ENCODE results near the gene OCA2.

DNA sequence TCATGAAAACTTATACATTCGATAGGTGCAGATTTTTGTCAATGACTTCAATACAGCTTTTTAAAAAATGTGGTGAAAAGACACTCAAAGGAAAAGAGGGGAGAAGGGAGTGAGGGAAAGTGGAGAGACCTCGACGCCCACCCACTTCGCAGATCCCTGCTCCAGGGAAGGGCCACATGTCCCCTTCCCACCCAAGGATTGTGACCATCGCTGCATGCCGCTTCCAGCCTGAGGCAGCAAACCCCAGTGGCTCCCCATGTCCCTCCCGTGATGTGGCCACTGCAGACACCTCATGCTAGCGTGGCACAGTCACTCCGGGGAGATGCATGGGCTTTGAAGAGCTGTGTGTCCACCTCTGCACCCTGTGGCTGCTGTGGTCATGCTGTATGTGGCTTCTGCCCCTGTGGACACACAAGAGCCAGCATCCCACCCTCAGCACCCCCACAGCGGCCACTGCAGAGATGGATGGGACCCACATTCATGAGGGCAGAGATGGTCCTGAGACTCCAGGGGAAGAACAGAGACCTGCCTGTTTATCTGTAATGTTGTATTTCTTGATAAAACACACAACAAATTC lies 230.2 kb downstream of the OCA2 start:
- TF ChIP-seq, protein P1, sequence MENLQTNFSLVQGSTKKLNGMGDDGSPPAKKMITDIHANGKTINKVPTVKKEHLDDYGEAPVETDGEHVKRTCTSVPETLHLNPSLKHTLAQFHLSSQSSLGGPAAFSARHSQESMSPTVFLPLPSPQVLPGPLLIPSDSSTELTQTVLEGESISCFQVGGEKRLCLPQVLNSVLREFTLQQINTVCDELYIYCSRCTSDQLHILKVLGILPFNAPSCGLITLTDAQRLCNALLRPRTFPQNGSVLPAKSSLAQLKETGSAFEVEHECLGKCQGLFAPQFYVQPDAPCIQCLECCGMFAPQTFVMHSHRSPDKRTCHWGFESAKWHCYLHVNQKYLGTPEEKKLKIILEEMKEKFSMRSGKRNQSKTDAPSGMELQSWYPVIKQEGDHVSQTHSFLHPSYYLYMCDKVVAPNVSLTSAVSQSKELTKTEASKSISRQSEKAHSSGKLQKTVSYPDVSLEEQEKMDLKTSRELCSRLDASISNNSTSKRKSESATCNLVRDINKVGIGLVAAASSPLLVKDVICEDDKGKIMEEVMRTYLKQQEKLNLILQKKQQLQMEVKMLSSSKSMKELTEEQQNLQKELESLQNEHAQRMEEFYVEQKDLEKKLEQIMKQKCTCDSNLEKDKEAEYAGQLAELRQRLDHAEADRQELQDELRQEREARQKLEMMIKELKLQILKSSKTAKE (CRISPR knock-in tag; IDR thresholded peaks at IDR 0.05; ENCODE audit: borderline replicate concordance), result no peak
- no peak for TF ChIP-seq ZNF44 (CRISPR knock-in tag; IDR thresholded peaks at IDR 0.05)
- TF ChIP-seq, protein P2, sequence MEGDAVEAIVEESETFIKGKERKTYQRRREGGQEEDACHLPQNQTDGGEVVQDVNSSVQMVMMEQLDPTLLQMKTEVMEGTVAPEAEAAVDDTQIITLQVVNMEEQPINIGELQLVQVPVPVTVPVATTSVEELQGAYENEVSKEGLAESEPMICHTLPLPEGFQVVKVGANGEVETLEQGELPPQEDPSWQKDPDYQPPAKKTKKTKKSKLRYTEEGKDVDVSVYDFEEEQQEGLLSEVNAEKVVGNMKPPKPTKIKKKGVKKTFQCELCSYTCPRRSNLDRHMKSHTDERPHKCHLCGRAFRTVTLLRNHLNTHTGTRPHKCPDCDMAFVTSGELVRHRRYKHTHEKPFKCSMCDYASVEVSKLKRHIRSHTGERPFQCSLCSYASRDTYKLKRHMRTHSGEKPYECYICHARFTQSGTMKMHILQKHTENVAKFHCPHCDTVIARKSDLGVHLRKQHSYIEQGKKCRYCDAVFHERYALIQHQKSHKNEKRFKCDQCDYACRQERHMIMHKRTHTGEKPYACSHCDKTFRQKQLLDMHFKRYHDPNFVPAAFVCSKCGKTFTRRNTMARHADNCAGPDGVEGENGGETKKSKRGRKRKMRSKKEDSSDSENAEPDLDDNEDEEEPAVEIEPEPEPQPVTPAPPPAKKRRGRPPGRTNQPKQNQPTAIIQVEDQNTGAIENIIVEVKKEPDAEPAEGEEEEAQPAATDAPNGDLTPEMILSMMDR (CRISPR knock-in tag; IDR thresholded peaks at IDR 0.05), result no peak

Data from HepG2 (cell line).